Measurements from ENCODE around the gene SLC25A13. TPM values are rescaled to one million over a fixed set of nuclear protein-coding genes. Genes with fewer than 3 reads are reported as not detected.

Gene SLC25A13
- polyA plus RNA-seq, 1 of the 3 experiments (the other 2 are of a cell fraction): 16.0 TPM

DNA sequence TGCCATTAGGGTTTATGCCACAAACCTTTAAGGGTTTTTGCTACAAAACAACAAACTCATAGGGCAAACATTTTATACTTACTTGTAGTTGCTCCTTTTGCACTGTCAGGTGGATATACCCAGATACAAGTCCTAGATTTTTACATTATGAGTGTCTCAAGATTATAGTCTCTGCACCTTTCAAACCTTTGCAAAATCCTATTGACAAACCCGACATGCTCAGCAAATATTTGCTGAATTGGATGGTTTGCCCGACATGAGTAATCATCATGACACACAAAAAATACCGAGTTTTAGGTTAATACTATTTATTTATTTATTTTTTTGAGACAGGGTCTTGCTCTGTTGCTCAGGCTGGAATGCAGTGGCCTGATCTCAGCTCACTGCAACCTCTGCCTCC lies 117.3 kb downstream of the SLC25A13 start:
- Histone ChIP-seq H3K36me3 (replicated peaks in 1 of 2; ENCODE audit: control insufficient read depth in 1 of 2, insufficient read depth in 2 of 2, low read length in 1 of 2) (peaks cover 5 to 35% of the 10 kb centered on the region in 2 experiments), H3K9ac (no peak overlapping the region), H3F3A (replicated peaks; ENCODE audit: insufficient read depth) (no peaks in the 10 kb centered on the region), H4K20me1 (ENCODE audit: insufficient read depth) (no peaks in the 10 kb centered on the region; the same call in 1 of the 2 replicates), H3K27ac (ENCODE audit: low read depth in 2 of 2, low read length in 1 of 2) (no peak overlapping the region), H3K9me2 (no peaks in the 10 kb centered on the region), H2AFZ (ENCODE audit: low read depth) (no peak overlapping the region), H3K79me2 (ENCODE audit: insufficient read depth) (no peaks in the 10 kb centered on the region), H3K27me3 (ENCODE audit: insufficient read depth) (no peaks in the 10 kb centered on the region), H3K4me1 (ENCODE audit: control insufficient read depth in 1 of 2, insufficient read depth in 2 of 2, low read depth in 1 of 2, low read length in 1 of 2) (no peaks in the 10 kb centered on the region), H3K9me3 (no peaks in the 10 kb centered on the region), H3K4me2 (no peak overlapping the region), H3K4me3 (ENCODE audit: low read depth in 2 of 2, low read length in 1 of 2) (no peak overlapping the region)
- DNase-seq: no peak
- TF ChIP-seq ELF1 (IDR thresholded peaks at IDR 0.05): no peak
- TF ChIP-seq RFX5 (IDR thresholded peaks at IDR 0.05; ENCODE audit: low read length): no peak
- no peak for TF ChIP-seq CHD2 (IDR thresholded peaks at IDR 0.05; ENCODE audit: low read length, partially characterized antibody)
- TF ChIP-seq, protein P1, sequence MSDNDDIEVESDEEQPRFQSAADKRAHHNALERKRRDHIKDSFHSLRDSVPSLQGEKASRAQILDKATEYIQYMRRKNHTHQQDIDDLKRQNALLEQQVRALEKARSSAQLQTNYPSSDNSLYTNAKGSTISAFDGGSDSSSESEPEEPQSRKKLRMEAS (IDR thresholded peaks at IDR 0.05; ENCODE audit: low read depth): no peak
- no peak for TF ChIP-seq MEF2A (IDR thresholded peaks at IDR 0.05; ENCODE audit: borderline replicate concordance, low read depth)
- TF ChIP-seq FOXM1 (IDR thresholded peaks at IDR 0.05; ENCODE audit: low read depth): no peak
- no peak for TF ChIP-seq FOSL2 (IDR thresholded peaks at IDR 0.05; ENCODE audit: borderline replicate concordance, low read depth)
- TF ChIP-seq FOXJ3 (CRISPR knock-in tag; IDR thresholded peaks at IDR 0.05): no peak
- TF ChIP-seq NFIC (IDR thresholded peaks at IDR 0.05; ENCODE audit: borderline replicate concordance): no peak
- TF ChIP-seq YY1 (IDR thresholded peaks at IDR 0.05; ENCODE audit: low read depth): no peak
- TF ChIP-seq POLR2AphosphoS5 (IDR thresholded peaks at IDR 0.05; ENCODE audit: low read depth, low read length): no peak
- ChIA-PET CTCF (no interaction called here), POLR2A (no interaction called here)
- 89% methylated on average over 3 of the region's 3 CpGs for WGBS (ENCODE audit: low lambda C conversion rate)

DNA sequence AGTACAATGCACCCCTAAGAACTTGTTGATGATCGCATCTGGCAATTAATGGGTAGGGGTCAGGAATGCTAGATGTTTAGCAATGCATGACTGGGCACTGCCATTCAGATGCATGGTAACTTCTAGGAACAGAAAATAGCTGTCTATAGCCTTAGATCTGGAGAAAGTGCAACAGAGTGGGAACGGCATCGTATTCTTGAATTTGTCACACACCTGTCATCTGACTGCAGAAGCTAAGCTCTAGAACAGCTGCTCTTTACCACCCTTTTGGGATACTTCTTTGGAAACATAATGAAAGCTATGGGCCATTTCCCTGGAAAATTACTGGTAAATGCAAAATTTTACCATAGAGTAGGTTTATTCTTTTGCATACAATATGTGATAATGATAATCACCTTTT lies 118.1 kb downstream of the SLC25A13 start:
- ChIA-PET POLR2A (no interaction called here), CTCF (interaction anchor here (0.8 to 1.9 kb wide), 2 partner anchors 17 to 824 kb away, joined by 4 to 5 read pairs; no protein-coding TSS in a partner anchor)
- no peak overlapping the region for H3K4me3 ChIP-seq (ENCODE audit: low read depth in 2 of 2, low read length in 1 of 2)
- TF ChIP-seq SMC3 (IDR thresholded peaks at IDR 0.05; ENCODE audit: low read depth, low read length) (no peak), MXI1 (IDR thresholded peaks at IDR 0.05; ENCODE audit: low read depth, low read length) (no peak), FOSL2 (IDR thresholded peaks at IDR 0.05; ENCODE audit: borderline replicate concordance, low read depth) (no peak), POLR2AphosphoS5 (IDR thresholded peaks at IDR 0.05; ENCODE audit: low read depth, low read length) (no peak), JUND (IDR thresholded peaks at IDR 0.05) (no peak), FOXM1 (IDR thresholded peaks at IDR 0.05; ENCODE audit: low read depth) (no peak), TAF1 (IDR thresholded peaks at IDR 0.05; ENCODE audit: borderline replicate concordance, low read depth, low read length) (no peak), FOXJ3 (CRISPR knock-in tag; IDR thresholded peaks at IDR 0.05) (no peak), NFIC (IDR thresholded peaks at IDR 0.05; ENCODE audit: borderline replicate concordance) (no peak), GATA2 (CRISPR knock-in tag; IDR thresholded peaks at IDR 0.05) (no peak)
- TF ChIP-seq, protein P2, sequence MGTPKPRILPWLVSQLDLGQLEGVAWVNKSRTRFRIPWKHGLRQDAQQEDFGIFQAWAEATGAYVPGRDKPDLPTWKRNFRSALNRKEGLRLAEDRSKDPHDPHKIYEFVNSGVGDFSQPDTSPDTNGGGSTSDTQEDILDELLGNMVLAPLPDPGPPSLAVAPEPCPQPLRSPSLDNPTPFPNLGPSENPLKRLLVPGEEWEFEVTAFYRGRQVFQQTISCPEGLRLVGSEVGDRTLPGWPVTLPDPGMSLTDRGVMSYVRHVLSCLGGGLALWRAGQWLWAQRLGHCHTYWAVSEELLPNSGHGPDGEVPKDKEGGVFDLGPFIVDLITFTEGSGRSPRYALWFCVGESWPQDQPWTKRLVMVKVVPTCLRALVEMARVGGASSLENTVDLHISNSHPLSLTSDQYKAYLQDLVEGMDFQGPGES (IDR thresholded peaks at IDR 0.05; ENCODE audit: low read depth, low read length): no peak
- no peaks in the 10 kb centered on the region for H3K9me3 ChIP-seq
- no peak overlapping the region for H2AFZ ChIP-seq (ENCODE audit: low read depth)
- no peak overlapping the region for H3K27ac ChIP-seq (ENCODE audit: low read depth in 2 of 2, low read length in 1 of 2)
- WGBS (ENCODE audit: low lambda C conversion rate): 100% methylated on average over 3 of the region's 3 CpGs
- H3K27me3 ChIP-seq (ENCODE audit: insufficient read depth): no peaks in the 10 kb centered on the region
- H3K4me1 ChIP-seq (ENCODE audit: control insufficient read depth in 1 of 2, insufficient read depth in 2 of 2, low read depth in 1 of 2, low read length in 1 of 2): no peaks in the 10 kb centered on the region
- H3F3A ChIP-seq (replicated peaks; ENCODE audit: insufficient read depth): no peaks in the 10 kb centered on the region
- H3K79me2 ChIP-seq (ENCODE audit: insufficient read depth): no peaks in the 10 kb centered on the region
- H3K36me3 ChIP-seq (replicated peaks in 1 of 2; ENCODE audit: control insufficient read depth in 1 of 2, insufficient read depth in 2 of 2, low read length in 1 of 2): peaks cover 5 to 42% of the 10 kb centered on the region in 2 experiments
- no peaks in the 10 kb centered on the region for H3K9me2 ChIP-seq
- no peak overlapping the region for H3K4me2 ChIP-seq
- no peak for DNase-seq
- no peak overlapping the region for H3K9ac ChIP-seq
- no peaks in the 10 kb centered on the region; the same call in 1 of the 2 replicates for H4K20me1 ChIP-seq (ENCODE audit: insufficient read depth)
